K562 (cell line): ENCODE data around the gene CPED1. TPM values are rescaled to one million over a fixed set of nuclear protein-coding genes. Genes with fewer than 3 reads are reported as not detected.

Experiments
- ATAC-seq: fragments of 200-7000 bp; cut with Tn5 transposase; 3 replicates; pipeline ENCODE4 v1.9.1; 2020; ENCODE audit warnings: moderate library complexity
- BruUV-seq: library from RNA; stranded (reverse); fragments of 400-500 nt; replicated peaks from 2 replicates; lab custom pipeline; 2021; lab: Mats Ljungman, UMichigan
- CTCF ChIA-PET: fragments of 300-600 bp; formaldehyde crosslinking; extraction: SDS; loops from one replicate; lab custom pipeline; 2021; ENCODE audit warnings: low intra/inter-chr PET ratio; lab: Yijun Ruan, JAX
- POLR2A ChIA-PET: fragments of 300-600, 350-650 bp; sonication (Branson Sonifier 250); formaldehyde crosslinking; extraction: SDS; loops from one replicate; lab custom pipeline; 2021; ENCODE audit warnings: antibody characterized with exemption, inconsistent platforms; lab: Yijun Ruan, JAX
- DNase-seq, 4 experiments: peaks; one replicate each; pipeline versions ENCODE4 v3.0.0 to v3.0.0-alpha.2; 2011 to 2018; ENCODE audit warnings: low spot score in 3 of 4, mixed read lengths in 3 of 4; ENCODE audit errors: extremely low read depth in 1 of 4
- FAIRE-seq: peaks from 2 replicates; lab custom pipeline; 2011; peaks lifted over from hg19 to GRCh38; lab: Jason Lieb, UNC
- H2AFZ ChIP-seq: 2 replicates; pipeline ENCODE4 v1.6.0; 2011; ENCODE audit warnings: low read depth, low read length, control low read depth, inconsistent platforms
- H3K27ac ChIP-seq: fragments of 200-600 bp; 3 replicates; pipeline ENCODE4 v1.8.0; 2011; ENCODE audit warnings: low read depth, mild to moderate bottlenecking, control low read depth, inconsistent platforms, low read length, moderate library complexity, mixed read lengths; ENCODE audit errors: extremely low read depth
- H3K27me3 ChIP-seq, 2 experiments: fragments of 300-600 bp in 1 of 2; 2 replicates in 1 of 2; 3 replicates in 1 of 2; pipeline versions ENCODE4 v1.6.0 to v1.8.0; 2011; ENCODE audit warnings: inconsistent platforms in 2 of 2, low read length in 2 of 2, mild to moderate bottlenecking in 1 of 2, mixed read lengths in 1 of 2, moderate library complexity in 1 of 2; ENCODE audit not compliant: control insufficient read depth in 2 of 2, insufficient read depth in 2 of 2
- H3K36me3 ChIP-seq: fragments of 300-600 bp; 3 replicates; pipeline ENCODE4 v1.8.0; 2011; ENCODE audit warnings: mild to moderate bottlenecking, low read length, inconsistent platforms; ENCODE audit not compliant: control insufficient read depth, insufficient read depth
- H3K4me1 ChIP-seq, 2 experiments: fragments of 200-600 bp in 1 of 2; replicated peaks in 1 of 2; 2 replicates in 1 of 2; 3 replicates in 1 of 2; pipeline versions ENCODE4 v1.5.1 to v1.8.0; 2011; ENCODE audit warnings: inconsistent platforms in 2 of 2, low read length in 2 of 2, mild to moderate bottlenecking in 1 of 2, mixed read lengths in 1 of 2, moderate library complexity in 1 of 2; ENCODE audit not compliant: control insufficient read depth in 2 of 2, insufficient read depth in 2 of 2
- H3K4me2 ChIP-seq: 2 replicates; pipeline ENCODE4 v1.6.1; 2011; ENCODE audit warnings: low read length, control low read depth, inconsistent platforms, mixed read lengths; ENCODE audit not compliant: insufficient read depth
- H3K4me3 ChIP-seq: fragments of 200-600 bp; sonication (generic), shearing (Covaris generic); 2 replicates; pipeline ENCODE4 v1.5.1; 2016; ENCODE audit warnings: control low read depth, inconsistent platforms
- H3K79me2 ChIP-seq: fragments of 200-600 bp; 3 replicates; pipeline ENCODE4 v1.8.0; 2011; ENCODE audit warnings: low read length, inconsistent platforms; ENCODE audit not compliant: control insufficient read depth, insufficient read depth
- H3K9ac ChIP-seq, 2 experiments: 2 replicates each; pipeline versions ENCODE4 v1.6.0 to v1.6.1; 2011; ENCODE audit warnings: low read depth in 2 of 2, low read length in 2 of 2, control low read depth in 1 of 2, inconsistent platforms in 1 of 2, mild to moderate bottlenecking in 1 of 2, mixed read lengths in 1 of 2; ENCODE audit not compliant: insufficient read depth in 1 of 2
- H3K9me1 ChIP-seq: one replicate; pipeline ENCODE4 v1.6.0; 2011; ENCODE audit warnings: inconsistent platforms, mild to moderate bottlenecking, low read length, moderate library complexity; ENCODE audit not compliant: control insufficient read depth, insufficient read depth
- H3K9me3 ChIP-seq: replicated peaks from 2 replicates; pipeline ENCODE4 v1.5.1; 2011; ENCODE audit warnings: low read depth, low read length, inconsistent platforms; ENCODE audit not compliant: control insufficient read depth, insufficient read depth
- H4K20me1 ChIP-seq: replicated peaks from 2 replicates; pipeline ENCODE4 v1.6.1; 2011; ENCODE audit warnings: low read length, inconsistent platforms, mixed read lengths; ENCODE audit not compliant: control insufficient read depth, insufficient read depth
- CSDE1 ChIP-seq, 2 experiments: fragments of 450-650 bp; IDR thresholded peaks; 2 replicates each; pipeline ENCODE4 v1.6.1; 2016; ENCODE audit warnings: mild to moderate bottlenecking in 1 of 2
- E2F8 ChIP-seq: fragments of 450-650 bp; IDR thresholded peaks from 2 replicates; pipeline ENCODE4 v1.7.1; 2018; ENCODE audit warnings: mild to moderate bottlenecking, low read depth; ENCODE audit not compliant: partially characterized antibody
- EP400 ChIP-seq: fragments of 450-650 bp; IDR thresholded peaks from 2 replicates; pipeline ENCODE4 v1.6.1; 2017; ENCODE audit warnings: antibody characterized with exemption, mild to moderate bottlenecking, moderate library complexity
- FOS ChIP-seq: IDR thresholded peaks from 3 replicates; pipeline ENCODE4 v1.6.1; 2011; ENCODE audit not compliant: insufficient read length; ENCODE audit errors: extremely low read depth
- SRF ChIP-seq, 2 experiments: fragments of 250-450, 450-650 bp in 1 of 2; sonication (Bioruptor Pico) in 1 of 2; sonication (generic) in 1 of 2; formaldehyde crosslinking; IDR thresholded peaks; 2 replicates each; pipeline versions ENCODE4 v1.5.0 to v1.5.1; 2020 to 2022; ENCODE audit warnings: mild to moderate bottlenecking in 1 of 2, missing genetic modification reagents in 1 of 2
- ZKSCAN8 ChIP-seq: fragments of 200-800 bp; sonication (Bioruptor generic); IDR thresholded peaks from 2 replicates; pipeline ENCODE4 v1.6.1; 2016; ENCODE audit warnings: missing genetic modification characterization, missing compliant biosample characterization
- ZNF121 ChIP-seq: sonication (generic); formaldehyde crosslinking; conservative IDR thresholded peaks from 2 replicates; pipeline ENCODE4 v1.8.0; 2022; ENCODE audit warnings: missing genetic modification reagents
- WGBS: fragments of 100-300 bp; shearing (Covaris generic); methylation state at CpG from one replicate; pipeline ENCODE4 v1.1.6; 2016; ENCODE audit warnings: low coverage, mixed read lengths; ENCODE audit not compliant: insufficient coverage; ENCODE audit errors: missing lambda C conversion rate; 5-methylcytosine and 5-hydroxymethylcytosine counted together
- in situ Hi-C: fragments of 300-500 bp; cut with MboI; formaldehyde crosslinking; loops from 4 replicates; pipeline ENCODE4 v1.15.0; 2018; ENCODE audit warnings: inconsistent platforms, mixed read lengths
- intact Hi-C: fragments of 100-400 bp; cut with micrococcal nuclease; formaldehyde crosslinking; loops from 2 replicates; pipeline ENCODE4 v1.14.2; 2022
- polyA plus RNA-seq, 8 experiments: library from polyadenylated mRNA; depleted of rRNA in 4 of 8; stranded (reverse) in 5 of 8; unstranded in 3 of 8; fragments of >200 nt; fragmentation: Nextera tagmentation in 2 of 8; fragmentation: Illumina TruSeq in 1 of 8; extraction: Ambion mirVana in 2 of 8; extraction: Trizol in 1 of 8; gene quantifications; 2 replicates each; pipeline versions ENCODE4 v1.2.1 to v1.2.3, GENCODE V29; 2011 to 2014; ENCODE audit warnings: inconsistent platforms in 1 of 8, missing spikeins in 1 of 8
- total RNA-seq, 7 experiments: library from RNA; depleted of rRNA in 6 of 7; stranded (reverse); fragments of >200 nt in 6 of 7; fragmentation: Illumina TruSeq in 2 of 7; extraction: Trizol in 2 of 7; gene quantifications; 2 replicates each; pipeline versions ENCODE4 v1.2.1 to v1.2.3, GENCODE V29; 2011 to 2021; ENCODE audit warnings: low replicate concordance in 1 of 7

CPED1 gene
- total and polyA plus RNA-seq, 9 of the 15 experiments (the other 6 are each of a cell fraction or from before 2014, with no cell fraction given) = 195 to 393 (median 290) TPM

- no peaks in the 10 kb centered on the region; the same call in 1 of the 2 replicates for H4K20me1 ChIP-seq
- no peak overlapping the region for H2AFZ ChIP-seq
- DNase-seq = no peak
- H3K9me1 ChIP-seq = no peaks in the 10 kb centered on the region
- no peak for TF ChIP-seq SRF (CRISPR knock-in tag; IDR thresholded peaks at IDR 0.05)
- TF ChIP-seq CSDE1 (IDR thresholded peaks at IDR 0.05) = no peak
- no peak for TF ChIP-seq ZNF121 (CRISPR knock-in tag)
- TF ChIP-seq EP400 = no peak
- no peak for TF ChIP-seq FOS
- no peak for TF ChIP-seq ZKSCAN8 (CRISPR knock-in tag)
- TF ChIP-seq E2F8 = no peak
- TF ChIP-seq, all 486 proteins: peak for 0
- FAIRE-seq (no peak), ATAC-seq (peak; percentile 36)
- WGBS = 29% methylated on average over 44 of the region's 47 CpGs
- Histone ChIP-seq H3K36me3 (no peaks in the 10 kb centered on the region), H3K9me3 (no peaks in the 10 kb centered on the region), H3K4me2 (no peak overlapping the region; the same call in 1 of the 2 replicates), H3K4me3 (no peak overlapping the region), H3K27ac (no peak overlapping the region), H3K79me2 (no peaks in the 10 kb centered on the region), H3K9ac (no peak overlapping the region), H3K27me3 (peaks cover 45 to 46% of the 10 kb centered on the region in 2 experiments), H3K4me1 (peaks cover 0 to 22% of the 10 kb centered on the region in 2 experiments; a peak in 4 of 5 replicates)
- BruUV-seq = no TSS peak
- ChIA-PET CTCF (no interaction called here), POLR2A (interaction anchor here (0.9 to 1.3 kb wide), 3 partner anchors 18 to 194 kb away, joined by 3 to 4 read pairs (median 3); no protein-coding TSS in a partner anchor)
- in situ Hi-C loops (no loop called here), intact Hi-C loops (loop anchor here (10.0 kb wide), 1 partner anchor 665 kb away; no protein-coding TSS in a partner anchor)
Measured at GRCh38 chr7:121329191-121330052, 340.9 kb downstream of the CPED1 start.
